Measurements from ENCODE around the gene SAMD4B. TPM values are rescaled to one million over a fixed set of nuclear protein-coding genes. Genes with fewer than 3 reads are reported as not detected.

SAMD4B gene
- total and polyA plus RNA-seq, 2 experiments from 2014 or later = 104 to 172 TPM

GRCh38 chr19:39384839-39385568 is 42.8 kb downstream of the SAMD4B start:
- no peaks in the 10 kb centered on the region for H3K9me2 ChIP-seq (ENCODE audit: insufficient read depth)
- peak overlapping the region; percentile 59; the same call in 1 of the 2 replicates for H3K27ac ChIP-seq (ENCODE audit: low read depth)
- peaks cover 12% of the 10 kb centered on the region; the same call in 1 of the 2 replicates for H3K36me3 ChIP-seq (ENCODE audit: insufficient read depth)
- no peak overlapping the region for H3K4me2 ChIP-seq
- no peak overlapping the region for H3K4me3 ChIP-seq
- peaks cover 14% of the 10 kb centered on the region; the same call in 1 of the 2 replicates for H3F3A ChIP-seq (replicated peaks; ENCODE audit: low read depth)
- no peaks in the 10 kb centered on the region for H3K27me3 ChIP-seq (ENCODE audit: insufficient read depth)
- peak; percentile 24 for ATAC-seq
- TF ChIP-seq, protein P1, sequence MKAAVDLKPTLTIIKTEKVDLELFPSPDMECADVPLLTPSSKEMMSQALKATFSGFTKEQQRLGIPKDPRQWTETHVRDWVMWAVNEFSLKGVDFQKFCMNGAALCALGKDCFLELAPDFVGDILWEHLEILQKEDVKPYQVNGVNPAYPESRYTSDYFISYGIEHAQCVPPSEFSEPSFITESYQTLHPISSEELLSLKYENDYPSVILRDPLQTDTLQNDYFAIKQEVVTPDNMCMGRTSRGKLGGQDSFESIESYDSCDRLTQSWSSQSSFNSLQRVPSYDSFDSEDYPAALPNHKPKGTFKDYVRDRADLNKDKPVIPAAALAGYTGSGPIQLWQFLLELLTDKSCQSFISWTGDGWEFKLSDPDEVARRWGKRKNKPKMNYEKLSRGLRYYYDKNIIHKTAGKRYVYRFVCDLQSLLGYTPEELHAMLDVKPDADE (IDR thresholded peaks at IDR 0.05) = no peak
- no peak for TF ChIP-seq NANOG (IDR thresholded peaks at IDR 0.05; ENCODE audit: borderline replicate concordance)
- TF ChIP-seq REST (IDR thresholded peaks at IDR 0.05; ENCODE audit: unreplicated experiment) = no peak
- no peak overlapping the region for H2AFZ ChIP-seq
- H3K27me3 Mint-ChIP-seq (ENCODE audit: insufficient read depth, low read depth, poor library complexity) = peaks cover 24% of the 10 kb centered on the region
- H4K20me1 ChIP-seq (replicated peaks; ENCODE audit: insufficient read depth) = peaks cover 22% of the 10 kb centered on the region
- no peaks in the 10 kb centered on the region for H3K9me3 Mint-ChIP-seq
- DNase-seq (ENCODE audit: low spot score) = peak; percentile 31
- no peaks in the 10 kb centered on the region; the same call in 1 of the 2 replicates for H3K79me2 ChIP-seq (replicated peaks; ENCODE audit: insufficient read depth)
- peaks cover 81% of the 10 kb centered on the region for H3K36me3 Mint-ChIP-seq (ENCODE audit: low read depth)
- H3K4me3 Mint-ChIP-seq = no peak overlapping the region
- no peak overlapping the region; the same call in 1 of the 2 replicates for H3K27ac Mint-ChIP-seq
- H3K4me1 Mint-ChIP-seq = peaks cover 11% of the 10 kb centered on the region
- peaks cover 9% of the 10 kb centered on the region for H3K4me1 ChIP-seq (ENCODE audit: insufficient read depth)

GRCh38 chr19:39385629-39386411 is 43.6 kb downstream of the SAMD4B start:
- Mint-ChIP-seq H3K9me3 (no peaks in the 10 kb centered on the region), H3K27me3 (ENCODE audit: insufficient read depth, low read depth, poor library complexity) (peaks cover 25% of the 10 kb centered on the region), H3K4me1 (peaks cover 16% of the 10 kb centered on the region), H3K27ac (peak overlapping the region; percentile 20; the same call in 1 of the 2 replicates), H3K36me3 (ENCODE audit: low read depth) (peaks cover 76% of the 10 kb centered on the region), H3K4me3 (no peak overlapping the region; the same call in 2 of the 3 replicates)
- ATAC-seq = no peak
- Histone ChIP-seq H3K27ac (ENCODE audit: low read depth) (peak overlapping the region; percentile 76; the same call in 1 of the 2 replicates), H3K36me3 (ENCODE audit: insufficient read depth) (peaks cover 11% of the 10 kb centered on the region; the same call in 1 of the 2 replicates), H3K79me2 (replicated peaks; ENCODE audit: insufficient read depth) (no peaks in the 10 kb centered on the region; the same call in 1 of the 2 replicates), H3K4me1 (ENCODE audit: insufficient read depth) (peaks cover 12% of the 10 kb centered on the region), H3F3A (replicated peaks; ENCODE audit: low read depth) (peaks cover 19% of the 10 kb centered on the region; the same call in 1 of the 2 replicates), H2AFZ (no peak overlapping the region), H4K20me1 (replicated peaks; ENCODE audit: insufficient read depth) (peaks cover 22% of the 10 kb centered on the region), H3K27me3 (ENCODE audit: insufficient read depth) (no peaks in the 10 kb centered on the region), H3K4me3 (no peak overlapping the region), H3K9me2 (ENCODE audit: insufficient read depth) (no peaks in the 10 kb centered on the region), H3K4me2 (no peak overlapping the region)
- no peak for DNase-seq (ENCODE audit: low spot score)
- TF ChIP-seq CREB1 (CRISPR knock-in tag; IDR thresholded peaks at IDR 0.05; ENCODE audit: low read depth) = no peak
- no peak for TF ChIP-seq ZNF114 (CRISPR knock-in tag; IDR thresholded peaks at IDR 0.05)
- TF ChIP-seq POLR2AphosphoS5 (IDR thresholded peaks at IDR 0.05; ENCODE audit: low read depth) = no peak; the same call in 1 of the 2 replicates
- TF ChIP-seq ZNF331 (CRISPR knock-in tag; IDR thresholded peaks at IDR 0.05; ENCODE audit: low read depth) = no peak
- TF ChIP-seq REST (IDR thresholded peaks at IDR 0.05; ENCODE audit: unreplicated experiment) = no peak
- TF ChIP-seq, protein P2, sequence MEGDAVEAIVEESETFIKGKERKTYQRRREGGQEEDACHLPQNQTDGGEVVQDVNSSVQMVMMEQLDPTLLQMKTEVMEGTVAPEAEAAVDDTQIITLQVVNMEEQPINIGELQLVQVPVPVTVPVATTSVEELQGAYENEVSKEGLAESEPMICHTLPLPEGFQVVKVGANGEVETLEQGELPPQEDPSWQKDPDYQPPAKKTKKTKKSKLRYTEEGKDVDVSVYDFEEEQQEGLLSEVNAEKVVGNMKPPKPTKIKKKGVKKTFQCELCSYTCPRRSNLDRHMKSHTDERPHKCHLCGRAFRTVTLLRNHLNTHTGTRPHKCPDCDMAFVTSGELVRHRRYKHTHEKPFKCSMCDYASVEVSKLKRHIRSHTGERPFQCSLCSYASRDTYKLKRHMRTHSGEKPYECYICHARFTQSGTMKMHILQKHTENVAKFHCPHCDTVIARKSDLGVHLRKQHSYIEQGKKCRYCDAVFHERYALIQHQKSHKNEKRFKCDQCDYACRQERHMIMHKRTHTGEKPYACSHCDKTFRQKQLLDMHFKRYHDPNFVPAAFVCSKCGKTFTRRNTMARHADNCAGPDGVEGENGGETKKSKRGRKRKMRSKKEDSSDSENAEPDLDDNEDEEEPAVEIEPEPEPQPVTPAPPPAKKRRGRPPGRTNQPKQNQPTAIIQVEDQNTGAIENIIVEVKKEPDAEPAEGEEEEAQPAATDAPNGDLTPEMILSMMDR (conservative IDR thresholded peaks at IDR 0.05; ENCODE audit: low read depth in 2 of 2) = no peak
- no peak for TF ChIP-seq NANOG (IDR thresholded peaks at IDR 0.05; ENCODE audit: borderline replicate concordance)
- TF ChIP-seq, protein P1 (IDR thresholded peaks at IDR 0.05) = no peak
- TF ChIP-seq EZH2 (IDR thresholded peaks at IDR 0.05; ENCODE audit: low read depth, unreplicated experiment) = no peak

All from GM23338 (cell line).